Stimulated activated CD8-positive, alpha-beta memory T cell treated with anti-CD3 and anti-CD28 coated beads, Interleukin-4, amount 100 ng/mL, for 24 hours (primary cell): Measurements from ENCODE around the gene RAD50.
"Not testable (repeated sequence)": the region's sequence is repeated elsewhere in the genome, so short reads cannot be mapped to it uniquely, and the experiment has no call there.

Experiments
- DNase-seq: peaks from one replicate; pipeline ENCODE4 v3.0.0-alpha.2; 2020; ENCODE audit warnings: low read depth

RAD50 gene

GRCh38 chr5:132633587-132633986 is 76.8 kb downstream of the RAD50 start:
- not testable (repeated sequence) for DNase-seq

GRCh38 chr5:132635873-132636272 is 79.1 kb downstream of the RAD50 start:
- DNase-seq, result no peak

- DNase-seq, result no peak
These were observed 80.5 kb downstream of the RAD50 start for GRCh38 chr5:132637241-132637640.

GRCh38 chr5:132639706-132640130 is 82.9 kb downstream of the RAD50 start:
- DNase-seq, result no peak

- DNase-seq, result no peak
These were observed 83.8 kb downstream of the RAD50 start for GRCh38 chr5:132640613-132641012.

- no peak for DNase-seq
These were observed 84.5 kb downstream of the RAD50 start for GRCh38 chr5:132641241-132641723.

- no peak for DNase-seq
These were observed 85.1 kb downstream of the RAD50 start for GRCh38 chr5:132641841-132642240.

- DNase-seq, result no peak
These were observed 87.4 kb downstream of the RAD50 start for GRCh38 chr5:132644177-132644576.

- DNase-seq, result no peak
These were observed 89.9 kb downstream of the RAD50 start for GRCh38 chr5:132646583-132647266.

- no peak for DNase-seq
These were observed 90.7 kb downstream of the RAD50 start for GRCh38 chr5:132647473-132647872.

GRCh38 chr5:132648355-132648754 is 91.6 kb downstream of the RAD50 start:
- no peak for DNase-seq

- DNase-seq, result no peak
These were observed 95.2 kb downstream of the RAD50 start for GRCh38 chr5:132651838-132652469.

- no peak for DNase-seq
These were observed 96.9 kb downstream of the RAD50 start for GRCh38 chr5:132653716-132654115.

- DNase-seq, result peak; percentile 42
These were observed 99.3 kb downstream of the RAD50 start for GRCh38 chr5:132655821-132656773.

- DNase-seq, result no peak
These were observed 100.1 kb downstream of the RAD50 start for GRCh38 chr5:132656774-132657355.

GRCh38 chr5:132657676-132658380 is 101.1 kb downstream of the RAD50 start, which contains the start of gene IL13:
IL13 (plus strand) TSS chr5:132658173; CDS start chr5:132658187, 14 bp downstream.
- DNase-seq, result no peak

- DNase-seq, result no peak
These were observed 101.9 kb downstream of the RAD50 start for GRCh38 chr5:132658381-132659302.

- DNase-seq, result no peak
These were observed 103.1 kb downstream of the RAD50 start for GRCh38 chr5:132659598-132660493.
